WI38 (cell line): Measurements from ENCODE around the gene SYT2.

Experiments
- H3K4me3 ChIP-seq: 2 replicates; pipeline ENCODE4 v1.5.1; 2011; ENCODE audit warnings: low read depth, mild to moderate bottlenecking, control low read depth, low read length
- TF ChIP-seq, protein P1 (sequence below): IDR thresholded peaks from 2 replicates; pipeline ENCODE4 v1.5.1; 2012; ENCODE audit warnings: low read depth, mild to moderate bottlenecking, control low read depth, low read length

The SYT2 gene

DNA sequence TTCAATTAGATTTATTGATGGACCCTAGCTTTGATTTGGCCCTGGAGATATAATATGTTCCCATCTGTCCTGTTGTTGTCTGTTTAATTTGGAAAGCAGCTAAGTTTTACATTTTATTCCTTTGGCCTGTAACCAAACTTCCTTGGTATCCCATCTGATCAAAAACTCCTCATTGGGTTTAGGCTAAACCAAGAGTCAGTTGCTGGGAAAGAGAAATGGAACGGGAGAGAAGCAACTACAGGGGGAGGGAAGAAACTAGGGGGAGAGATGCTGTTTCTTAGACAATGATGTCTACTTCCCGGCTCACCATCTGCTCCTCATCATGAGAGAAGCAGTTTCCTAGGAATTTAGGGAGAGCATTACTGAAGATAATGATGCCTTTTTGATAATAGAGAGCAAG, 141.8 kb downstream of the SYT2 start:
- TF ChIP-seq, protein P1, sequence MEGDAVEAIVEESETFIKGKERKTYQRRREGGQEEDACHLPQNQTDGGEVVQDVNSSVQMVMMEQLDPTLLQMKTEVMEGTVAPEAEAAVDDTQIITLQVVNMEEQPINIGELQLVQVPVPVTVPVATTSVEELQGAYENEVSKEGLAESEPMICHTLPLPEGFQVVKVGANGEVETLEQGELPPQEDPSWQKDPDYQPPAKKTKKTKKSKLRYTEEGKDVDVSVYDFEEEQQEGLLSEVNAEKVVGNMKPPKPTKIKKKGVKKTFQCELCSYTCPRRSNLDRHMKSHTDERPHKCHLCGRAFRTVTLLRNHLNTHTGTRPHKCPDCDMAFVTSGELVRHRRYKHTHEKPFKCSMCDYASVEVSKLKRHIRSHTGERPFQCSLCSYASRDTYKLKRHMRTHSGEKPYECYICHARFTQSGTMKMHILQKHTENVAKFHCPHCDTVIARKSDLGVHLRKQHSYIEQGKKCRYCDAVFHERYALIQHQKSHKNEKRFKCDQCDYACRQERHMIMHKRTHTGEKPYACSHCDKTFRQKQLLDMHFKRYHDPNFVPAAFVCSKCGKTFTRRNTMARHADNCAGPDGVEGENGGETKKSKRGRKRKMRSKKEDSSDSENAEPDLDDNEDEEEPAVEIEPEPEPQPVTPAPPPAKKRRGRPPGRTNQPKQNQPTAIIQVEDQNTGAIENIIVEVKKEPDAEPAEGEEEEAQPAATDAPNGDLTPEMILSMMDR, result no peak
- H3K4me3 ChIP-seq, result no peak overlapping the region

DNA sequence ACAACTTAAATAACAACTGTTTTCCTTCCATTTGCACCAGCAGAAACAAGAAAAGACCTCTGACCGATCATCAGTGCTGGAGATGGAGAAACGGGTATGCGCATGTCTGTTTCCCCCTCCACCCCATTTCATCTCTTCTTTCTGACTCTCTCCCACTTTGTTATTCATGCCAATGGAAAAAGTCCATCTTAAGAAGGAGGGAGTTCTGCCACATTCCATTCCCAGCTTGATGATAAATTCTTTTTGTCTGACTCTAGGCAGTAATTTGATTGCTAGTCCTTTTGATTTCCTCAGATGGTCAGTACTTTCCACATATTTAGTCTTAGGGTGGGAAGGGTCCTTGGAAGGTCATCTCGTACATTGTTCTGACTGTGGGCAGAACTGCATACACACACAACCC, 142.5 kb downstream of the SYT2 start:
- no peak overlapping the region for H3K4me3 ChIP-seq
- TF ChIP-seq, protein P1, result no peak

DNA sequence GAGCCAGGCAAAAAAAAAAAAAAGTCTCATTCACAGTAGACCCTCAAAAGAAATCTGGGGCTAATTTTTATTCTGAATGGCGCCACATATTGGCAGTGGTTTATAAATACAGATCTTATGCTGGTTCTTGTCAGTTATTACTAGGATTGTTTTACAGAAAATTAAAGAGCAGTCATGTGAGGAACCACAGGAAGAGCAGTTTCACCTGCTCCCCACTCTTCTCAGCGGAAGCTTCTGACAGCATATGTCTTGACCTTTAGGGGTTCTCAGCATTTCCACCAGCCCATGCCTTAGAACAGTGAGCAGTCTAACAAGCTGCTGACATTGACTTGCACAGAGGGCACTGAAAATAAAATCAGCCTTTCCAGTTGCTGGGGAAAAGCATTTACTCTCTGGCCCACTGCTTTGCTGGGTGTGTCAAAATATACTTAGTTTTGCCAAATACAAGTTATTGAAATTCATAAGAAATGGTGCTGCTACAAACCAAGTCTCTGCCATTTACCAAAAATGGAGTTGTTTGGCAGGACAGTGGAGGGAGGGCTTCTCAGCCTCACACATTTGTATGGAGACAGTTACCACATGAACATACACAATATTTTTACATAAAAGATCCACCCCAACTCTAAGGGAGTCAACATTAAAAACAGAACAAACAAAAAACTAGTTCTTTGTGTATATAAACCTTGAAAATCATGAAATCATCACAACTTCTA, 144.2 kb downstream of the SYT2 start:
- TF ChIP-seq, protein P1, result no peak
- H3K4me3 ChIP-seq, result no peak overlapping the region

DNA sequence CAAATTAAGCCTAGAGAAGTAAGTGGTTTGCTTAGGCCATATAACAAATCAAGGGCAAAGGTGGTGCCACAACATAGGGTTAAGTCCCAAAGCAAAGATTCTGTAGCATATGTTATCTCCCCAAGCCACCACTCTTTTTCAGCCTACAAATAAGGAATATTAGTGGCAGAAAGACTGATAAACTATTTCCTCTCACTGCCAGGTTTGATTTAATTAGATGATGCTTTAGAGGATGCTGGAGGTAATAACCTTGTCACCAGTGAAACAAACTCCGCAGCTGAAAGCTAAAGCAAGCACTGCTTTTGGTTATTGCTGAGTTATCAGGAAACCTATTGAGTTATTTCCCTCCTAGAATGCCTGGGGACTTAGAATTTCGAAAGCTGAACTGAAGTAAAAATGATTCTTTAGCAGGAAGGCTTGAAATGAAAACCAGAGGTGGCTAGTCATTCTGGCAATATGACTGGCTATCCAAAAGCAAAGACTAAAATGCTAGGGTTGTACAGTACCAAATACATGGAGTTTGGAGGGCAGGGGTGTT, 145.2 kb downstream of the SYT2 start:
- TF ChIP-seq, protein P1, result no peak
- no peak overlapping the region for H3K4me3 ChIP-seq

DNA sequence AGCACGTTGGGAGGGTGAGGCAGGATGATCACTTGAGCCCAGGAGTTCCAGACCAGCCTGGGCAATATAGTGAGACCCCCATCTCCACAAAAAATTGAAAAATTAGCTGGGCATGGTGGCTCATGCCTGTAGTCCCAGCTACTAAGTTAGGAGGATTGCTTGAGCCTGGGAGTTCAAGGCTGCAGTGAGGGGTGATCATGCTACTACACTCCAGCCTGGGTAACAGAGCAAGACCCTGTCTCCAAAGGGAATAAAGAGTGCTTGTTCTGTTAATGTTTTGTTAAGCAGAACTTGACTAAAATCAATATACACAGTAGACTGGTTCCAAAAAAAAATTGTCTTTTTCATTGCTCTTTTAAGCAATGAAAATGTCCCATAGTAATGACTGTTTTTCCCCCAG, 146.4 kb downstream of the SYT2 start:
- no peak overlapping the region for H3K4me3 ChIP-seq
- TF ChIP-seq, protein P1, result no peak

DNA sequence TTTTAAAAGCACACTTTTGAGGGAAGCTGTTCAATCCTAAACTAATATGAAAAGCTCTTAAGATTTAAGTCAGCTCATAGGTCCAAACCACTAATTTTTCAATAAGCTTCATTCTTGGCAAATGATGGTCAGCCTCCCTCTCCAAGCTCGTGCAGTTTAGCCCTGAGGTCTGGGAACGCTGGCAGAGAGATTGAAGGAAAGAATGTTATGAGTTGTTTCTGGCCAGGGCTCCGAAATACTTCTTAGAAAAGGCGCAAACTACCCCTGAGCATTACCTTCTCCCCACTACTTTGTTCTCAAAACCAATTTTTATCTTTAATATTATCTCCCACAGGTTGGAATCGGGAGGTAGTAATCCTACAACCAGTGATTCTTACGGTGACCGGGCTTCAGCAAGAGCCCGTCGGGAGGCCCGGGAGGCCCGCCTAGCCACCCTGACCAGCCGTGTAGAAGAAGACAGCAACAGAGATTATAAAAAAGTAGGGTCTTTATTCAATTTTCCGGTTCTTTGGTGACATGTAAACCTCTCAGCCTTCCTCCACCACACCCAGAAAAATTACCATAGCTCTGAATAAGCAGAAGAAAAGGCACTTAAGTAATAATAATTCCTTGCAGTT, 147.7 kb downstream of the SYT2 start:
- TF ChIP-seq, protein P1, result no peak
- H3K4me3 ChIP-seq, result no peak overlapping the region
